Glutamatergic neuron (in vitro differentiated cells): ENCODE data around the gene PLIN1. TPM values are rescaled to one million over a fixed set of nuclear protein-coding genes. Genes with fewer than 3 reads are reported as not detected.
A peak's percentile ranks its signal among the peaks of the same experiment; 100 is the strongest.

ENCODE experiments used
- DNase-seq: peaks from one replicate; pipeline ENCODE4 v3.0.0; 2022
- H3K27ac Mint-ChIP-seq: one replicate; pipeline ENCODE4 v1.8.0; 2020; ENCODE audit warnings: mild to moderate bottlenecking, mixed read lengths, inconsistent platforms; ENCODE audit not compliant: unreplicated experiment
- H3K27me3 Mint-ChIP-seq: one replicate; pipeline ENCODE4 v1.8.0; 2020; ENCODE audit warnings: mild to moderate bottlenecking, moderate library complexity, mixed read lengths, inconsistent platforms; ENCODE audit not compliant: unreplicated experiment
- H3K36me3 Mint-ChIP-seq: one replicate; pipeline ENCODE4 v1.8.0; 2020; ENCODE audit warnings: mild to moderate bottlenecking, mixed read lengths, inconsistent platforms; ENCODE audit not compliant: unreplicated experiment
- H3K4me1 Mint-ChIP-seq: one replicate; pipeline ENCODE4 v1.8.0; 2020; ENCODE audit warnings: mild to moderate bottlenecking, low read depth, mixed read lengths, inconsistent platforms; ENCODE audit not compliant: unreplicated experiment
- H3K4me3 Mint-ChIP-seq: one replicate; pipeline ENCODE4 v1.8.0; 2020; ENCODE audit warnings: mild to moderate bottlenecking, mixed read lengths, inconsistent platforms; ENCODE audit not compliant: unreplicated experiment
- H3K9me3 Mint-ChIP-seq: one replicate; pipeline ENCODE4 v1.8.0; 2020; ENCODE audit warnings: mild to moderate bottlenecking, moderate library complexity, mixed read lengths, inconsistent platforms; ENCODE audit not compliant: unreplicated experiment
- total RNA-seq: library from RNA; stranded (reverse); fragmentation: NEBNext Ultra II Directional; extraction: Animal tissue kit (Norgen Biotek cat#: 25700); gene quantifications from one replicate; pipeline ENCODE4 v1.2.1, GENCODE V29; 2021; ENCODE audit not compliant: unreplicated experiment
- TF ChIP-seq, protein P1 (sequence below): fragments of 200-600 bp; sonication (generic); IDR thresholded peaks from one replicate; pipeline ENCODE4 v1.5.0; 2021; ENCODE audit not compliant: partially characterized antibody, unreplicated experiment

Gene PLIN1
- total RNA-seq, 1 donor from 2014 or later = not detected

DNA sequence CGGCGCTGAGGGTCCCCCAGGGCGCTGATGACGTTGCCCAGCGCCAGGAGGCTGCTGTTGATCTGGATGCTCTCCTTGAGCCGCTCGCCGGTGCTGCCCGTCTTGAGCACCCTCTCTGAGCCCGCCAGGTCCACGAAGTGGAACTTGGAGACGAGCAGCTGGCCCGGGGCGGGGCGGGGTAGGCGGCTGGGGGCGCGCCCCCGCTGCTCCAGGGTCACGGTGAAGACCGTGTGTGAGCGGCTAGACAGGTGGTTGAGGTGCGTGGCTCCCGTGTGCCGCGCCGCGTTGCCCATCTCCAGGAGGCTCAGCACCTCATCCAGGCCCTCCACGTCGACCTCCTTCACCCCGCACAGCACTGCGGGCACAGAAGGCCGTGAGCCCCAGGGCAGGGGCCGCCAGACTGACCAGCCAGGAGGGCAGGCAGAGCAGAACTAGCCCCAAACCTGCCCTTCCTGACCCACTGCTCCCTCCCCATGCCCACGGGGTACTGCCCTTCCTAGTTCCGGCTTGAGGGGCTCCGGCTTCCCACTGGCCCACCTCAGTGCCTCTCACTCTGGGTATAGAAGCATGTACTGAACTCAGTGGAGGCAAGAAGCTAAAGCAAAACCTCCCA is 30.0 kb downstream of the PLIN1 start:
- H3K27me3 Mint-ChIP-seq = peaks cover 10% of the 10 kb centered on the region
- H3K9me3 Mint-ChIP-seq = peaks cover 5% of the 10 kb centered on the region
- H3K27ac Mint-ChIP-seq = no peak overlapping the region
- no peaks in the 10 kb centered on the region for H3K36me3 Mint-ChIP-seq
- H3K4me1 Mint-ChIP-seq = no peaks in the 10 kb centered on the region
- no peak for DNase-seq
- no peak overlapping the region for H3K4me3 Mint-ChIP-seq
- TF ChIP-seq, protein P1, sequence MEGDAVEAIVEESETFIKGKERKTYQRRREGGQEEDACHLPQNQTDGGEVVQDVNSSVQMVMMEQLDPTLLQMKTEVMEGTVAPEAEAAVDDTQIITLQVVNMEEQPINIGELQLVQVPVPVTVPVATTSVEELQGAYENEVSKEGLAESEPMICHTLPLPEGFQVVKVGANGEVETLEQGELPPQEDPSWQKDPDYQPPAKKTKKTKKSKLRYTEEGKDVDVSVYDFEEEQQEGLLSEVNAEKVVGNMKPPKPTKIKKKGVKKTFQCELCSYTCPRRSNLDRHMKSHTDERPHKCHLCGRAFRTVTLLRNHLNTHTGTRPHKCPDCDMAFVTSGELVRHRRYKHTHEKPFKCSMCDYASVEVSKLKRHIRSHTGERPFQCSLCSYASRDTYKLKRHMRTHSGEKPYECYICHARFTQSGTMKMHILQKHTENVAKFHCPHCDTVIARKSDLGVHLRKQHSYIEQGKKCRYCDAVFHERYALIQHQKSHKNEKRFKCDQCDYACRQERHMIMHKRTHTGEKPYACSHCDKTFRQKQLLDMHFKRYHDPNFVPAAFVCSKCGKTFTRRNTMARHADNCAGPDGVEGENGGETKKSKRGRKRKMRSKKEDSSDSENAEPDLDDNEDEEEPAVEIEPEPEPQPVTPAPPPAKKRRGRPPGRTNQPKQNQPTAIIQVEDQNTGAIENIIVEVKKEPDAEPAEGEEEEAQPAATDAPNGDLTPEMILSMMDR = no peak

DNA sequence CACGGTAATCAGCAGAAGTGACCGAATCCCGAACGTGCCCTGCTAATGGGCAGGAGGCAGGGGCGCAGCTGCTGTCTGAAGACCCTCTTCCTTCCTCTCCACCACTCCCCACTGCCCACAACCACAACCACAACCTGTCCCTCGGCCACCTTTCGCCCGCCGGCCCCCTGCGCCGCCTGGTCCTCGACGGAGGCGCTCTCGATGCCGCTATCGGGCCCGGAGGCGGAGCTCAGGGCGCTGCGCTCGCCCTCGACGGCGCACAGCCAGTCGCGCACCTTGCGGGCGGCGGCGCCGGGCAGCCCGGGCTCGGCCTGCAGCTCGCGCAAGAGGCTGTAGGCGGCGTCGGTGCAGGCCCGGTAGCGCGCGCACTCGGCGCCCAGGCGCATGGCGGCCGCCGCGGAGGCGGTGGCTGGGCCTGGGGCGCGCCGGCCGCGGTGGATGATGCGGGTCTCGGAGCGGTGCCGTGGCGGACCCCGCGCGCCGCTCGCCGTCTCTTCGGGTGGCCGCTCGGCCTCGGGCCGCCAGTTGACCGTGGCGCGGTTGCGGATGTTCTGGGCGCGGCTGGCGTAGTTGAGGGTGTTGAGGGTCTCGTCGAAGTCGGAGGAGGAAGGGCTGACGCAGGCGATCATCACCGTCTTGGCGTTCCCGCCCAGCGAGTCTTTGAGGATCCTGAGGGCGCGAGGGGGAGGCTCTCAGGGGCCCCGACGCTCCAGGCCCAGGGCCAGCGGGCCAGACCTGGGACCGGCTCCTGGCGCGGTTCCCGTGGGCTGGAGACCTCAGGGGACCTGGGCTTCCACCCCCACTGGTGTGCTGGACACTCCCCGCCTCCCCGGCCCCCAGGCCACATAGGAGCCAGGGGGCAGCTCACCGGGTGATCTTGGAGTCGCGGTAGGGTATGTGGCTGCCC is 30.8 kb downstream of the PLIN1 start:
- Mint-ChIP-seq H3K27ac (no peak overlapping the region), H3K9me3 (peaks cover 5% of the 10 kb centered on the region), H3K27me3 (peaks cover 9% of the 10 kb centered on the region), H3K4me3 (no peak overlapping the region), H3K36me3 (no peaks in the 10 kb centered on the region), H3K4me1 (no peaks in the 10 kb centered on the region)
- TF ChIP-seq, protein P1 = no peak
- no peak for DNase-seq

DNA sequence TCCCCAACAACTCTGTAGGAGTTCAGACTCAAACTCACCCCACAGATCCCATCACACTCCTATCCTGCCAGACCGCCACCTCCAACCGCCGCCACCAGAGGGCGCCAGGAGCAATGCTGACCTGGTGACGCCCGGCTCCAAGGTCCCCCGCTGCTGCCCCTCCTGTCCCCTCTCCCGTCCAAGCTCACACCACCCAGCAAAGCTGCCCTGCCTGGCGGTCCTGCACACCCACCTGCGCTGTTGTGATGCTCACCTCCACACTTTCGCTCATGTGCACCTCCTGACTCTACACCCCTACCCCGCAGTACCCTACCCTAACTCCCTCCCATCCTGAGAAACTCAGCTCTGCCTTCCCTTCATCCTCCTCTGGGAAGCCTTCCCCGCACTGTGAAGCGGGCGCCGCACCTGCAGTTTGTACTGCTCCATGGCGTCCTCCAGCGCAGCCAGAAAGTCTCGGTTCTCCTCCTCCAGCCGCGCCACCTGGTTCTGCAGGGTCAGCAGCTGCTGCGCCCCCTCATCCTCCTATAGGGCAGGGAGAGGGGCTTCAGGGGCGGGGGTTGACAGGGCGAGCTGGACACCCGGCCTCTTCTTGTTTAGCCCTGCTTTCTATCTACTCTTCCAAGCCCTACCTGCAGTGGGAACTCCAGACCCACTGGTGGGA is 31.8 kb downstream of the PLIN1 start:
- H3K4me3 Mint-ChIP-seq = no peak overlapping the region
- H3K36me3 Mint-ChIP-seq = no peaks in the 10 kb centered on the region
- TF ChIP-seq, protein P1 = peak; percentile 88
- no peaks in the 10 kb centered on the region for H3K4me1 Mint-ChIP-seq
- H3K27ac Mint-ChIP-seq = no peak overlapping the region
- peaks cover 7% of the 10 kb centered on the region for H3K27me3 Mint-ChIP-seq
- peaks cover 2% of the 10 kb centered on the region for H3K9me3 Mint-ChIP-seq
- peak; percentile 94 for DNase-seq

DNA sequence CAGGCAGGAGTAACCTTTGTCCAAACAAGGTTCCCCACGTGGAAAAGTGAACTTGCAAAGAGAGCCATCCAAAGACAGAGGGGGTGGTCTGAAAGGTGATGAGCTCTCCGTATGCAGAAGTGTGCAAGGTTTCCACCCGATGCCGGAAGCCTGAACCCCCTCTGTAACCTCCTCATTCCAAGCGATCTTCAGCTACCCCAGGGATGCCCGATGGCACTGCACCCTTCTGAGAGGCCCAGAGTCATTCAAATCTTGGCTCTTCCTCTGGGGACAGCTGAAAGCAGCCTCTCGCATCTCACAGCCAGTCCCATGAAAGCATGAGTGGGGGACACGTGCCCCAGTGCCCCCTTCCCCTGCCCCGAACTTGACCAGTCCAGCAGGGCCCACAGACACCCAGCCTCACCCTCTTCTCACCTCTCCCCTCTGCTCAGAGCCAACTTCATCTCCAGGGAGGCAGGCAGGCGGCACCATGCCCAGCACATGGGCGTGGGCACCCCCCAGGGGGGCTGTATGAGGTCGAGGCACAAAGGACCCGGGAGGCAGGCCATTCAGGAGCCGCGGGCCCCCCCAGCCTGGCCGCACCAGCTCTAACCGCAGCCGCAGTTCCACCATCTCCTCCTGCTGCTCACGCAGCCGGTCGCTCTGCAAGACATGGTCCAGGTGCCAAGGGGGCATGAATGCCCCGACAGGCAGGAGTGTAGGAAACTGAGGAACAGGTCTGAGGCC is 32.6 kb downstream of the PLIN1 start:
- TF ChIP-seq, protein P1 = no peak
- no peaks in the 10 kb centered on the region for H3K36me3 Mint-ChIP-seq
- H3K4me3 Mint-ChIP-seq = no peak overlapping the region
- H3K27ac Mint-ChIP-seq = no peak overlapping the region
- H3K9me3 Mint-ChIP-seq = peaks cover 2% of the 10 kb centered on the region
- H3K27me3 Mint-ChIP-seq = peaks cover 7% of the 10 kb centered on the region
- no peaks in the 10 kb centered on the region for H3K4me1 Mint-ChIP-seq
- no peak for DNase-seq
